HG02798 (cell line): ENCODE results near the gene PXK.

Source experiments
- ATAC-seq: cut with Tn5 transposase; IDR thresholded peaks from one replicate; pipeline ENCODE4 v1.9.1; 2021; ENCODE audit warnings: mild to moderate bottlenecking; ENCODE audit not compliant: unreplicated experiment, poor library complexity

Gene PXK

DNA sequence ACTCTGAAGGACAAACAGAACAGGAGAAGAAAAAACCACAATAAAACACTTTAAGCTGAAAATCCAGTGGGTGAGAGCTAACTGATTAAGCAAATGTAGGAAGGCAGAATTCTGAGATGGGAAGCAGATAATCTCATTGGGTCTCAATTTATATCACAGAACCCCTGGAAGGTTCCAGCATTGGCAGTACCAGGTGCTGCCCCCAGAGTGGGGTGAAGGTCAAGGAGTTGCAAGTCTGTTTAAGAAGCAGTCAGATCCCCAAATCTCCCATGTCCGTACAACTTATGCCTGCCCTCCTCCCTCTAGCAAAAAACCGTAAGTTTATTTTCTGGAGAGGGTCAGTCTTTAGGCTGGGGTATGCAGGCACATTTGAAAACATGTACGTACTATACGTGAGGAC lies 45.1 kb downstream of the PXK start:
- no peak for ATAC-seq

DNA sequence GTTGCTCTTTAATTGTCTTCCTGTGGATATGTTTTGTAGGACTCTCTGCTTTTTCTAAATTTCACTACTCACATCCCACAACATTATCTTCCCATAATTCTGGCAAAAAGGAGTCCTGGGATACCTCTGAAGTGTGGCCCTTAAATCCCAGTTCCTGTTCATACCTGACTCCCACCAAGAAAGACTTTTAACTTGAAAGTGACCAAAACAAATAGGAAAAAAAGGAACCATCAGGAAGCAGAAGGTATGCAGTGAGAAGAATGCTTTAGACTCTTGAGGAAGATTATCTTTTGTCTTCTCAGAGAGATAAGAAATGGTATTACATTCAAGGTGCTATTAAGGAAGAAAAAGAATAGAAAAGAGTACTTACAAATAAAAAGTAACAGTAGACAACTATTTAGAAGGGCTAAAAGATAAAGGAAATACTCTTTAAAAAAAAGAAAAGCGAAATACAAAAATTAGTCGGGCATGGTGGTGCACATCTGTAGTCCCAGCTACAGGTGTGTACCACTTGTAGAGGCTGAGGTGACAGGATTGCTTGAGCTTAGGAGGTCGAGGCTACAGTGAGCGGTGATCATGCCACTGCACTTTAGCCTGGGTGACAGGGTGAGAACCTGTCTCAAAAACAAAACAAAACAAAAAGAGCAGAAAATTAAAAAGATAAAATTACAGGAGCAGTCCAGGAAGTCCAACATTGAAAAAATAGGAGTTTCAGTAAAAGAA lies 46.8 kb downstream of the PXK start:
- ATAC-seq = no peak

DNA sequence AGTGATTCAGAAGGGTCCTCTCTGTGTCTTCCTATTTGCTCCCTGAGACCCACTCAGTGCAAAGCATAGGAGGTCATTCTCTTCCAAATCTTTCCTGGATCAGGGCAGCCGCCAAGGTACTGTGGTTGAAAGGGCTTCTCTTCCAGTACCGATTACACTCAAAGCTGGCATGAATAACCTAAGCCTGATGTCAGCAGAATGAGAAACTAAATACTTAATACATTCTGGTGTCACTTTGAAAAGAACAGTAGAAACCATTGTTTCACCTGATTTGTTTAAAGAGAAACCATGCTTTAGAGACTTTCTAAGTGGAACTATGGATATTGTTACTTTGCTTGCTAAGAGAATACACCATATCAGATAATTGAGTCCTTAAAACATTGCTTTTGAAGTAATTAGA lies 50.8 kb downstream of the PXK start:
- ATAC-seq = no peak

DNA sequence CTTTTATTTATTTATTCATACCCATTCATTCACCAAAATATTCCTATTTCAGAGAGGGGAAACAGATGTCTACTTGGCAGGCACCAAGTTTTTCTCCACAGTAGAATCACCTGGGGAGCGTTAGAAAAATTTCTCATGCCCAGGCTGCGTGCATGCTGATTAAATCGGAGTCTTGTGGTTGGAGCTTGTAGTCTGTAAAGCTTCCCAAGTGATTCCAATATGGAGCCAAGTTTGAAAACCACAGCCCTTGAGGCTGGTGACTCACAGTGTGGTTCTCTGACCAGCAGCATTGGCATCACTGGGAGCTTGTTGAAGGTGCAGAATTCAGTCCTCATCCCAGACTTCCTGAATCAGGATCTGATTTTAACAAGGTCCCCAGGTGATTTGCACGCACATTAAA lies 51.2 kb downstream of the PXK start:
- no peak for ATAC-seq

DNA sequence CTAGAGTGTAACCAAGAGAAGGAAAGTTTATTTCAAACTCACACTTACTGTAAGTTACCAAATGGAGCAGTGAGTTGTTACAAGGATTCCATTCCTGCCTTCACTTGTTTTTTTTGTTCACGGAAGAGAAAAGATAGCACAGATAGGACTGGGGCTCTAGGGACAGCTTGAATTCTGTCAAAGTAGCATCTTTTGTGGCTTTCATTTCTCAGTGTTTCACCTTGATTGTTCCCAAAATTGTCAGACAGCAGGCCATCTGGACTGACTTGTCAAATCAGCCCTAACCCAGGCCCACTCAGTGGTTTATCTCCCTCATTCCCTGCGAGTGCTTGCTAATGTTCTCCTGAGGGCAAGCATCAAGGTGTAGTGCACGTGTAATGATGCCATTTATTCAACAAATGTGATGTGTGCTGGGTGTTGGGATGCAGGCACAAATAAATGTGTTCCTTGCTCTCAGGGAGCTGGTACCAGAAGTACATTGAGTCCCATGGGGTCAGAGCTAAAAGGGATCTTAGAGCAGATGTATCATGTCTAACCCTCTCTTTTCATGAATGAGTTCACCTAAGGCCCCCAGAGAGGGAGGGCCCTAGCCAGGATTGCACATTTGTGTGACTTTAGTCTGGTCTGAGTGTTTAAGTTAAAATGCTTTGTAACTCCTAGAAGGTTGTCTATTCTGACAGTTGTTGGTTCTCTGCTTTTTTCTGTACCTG lies 51.8 kb downstream of the PXK start:
- ATAC-seq = no peak

DNA sequence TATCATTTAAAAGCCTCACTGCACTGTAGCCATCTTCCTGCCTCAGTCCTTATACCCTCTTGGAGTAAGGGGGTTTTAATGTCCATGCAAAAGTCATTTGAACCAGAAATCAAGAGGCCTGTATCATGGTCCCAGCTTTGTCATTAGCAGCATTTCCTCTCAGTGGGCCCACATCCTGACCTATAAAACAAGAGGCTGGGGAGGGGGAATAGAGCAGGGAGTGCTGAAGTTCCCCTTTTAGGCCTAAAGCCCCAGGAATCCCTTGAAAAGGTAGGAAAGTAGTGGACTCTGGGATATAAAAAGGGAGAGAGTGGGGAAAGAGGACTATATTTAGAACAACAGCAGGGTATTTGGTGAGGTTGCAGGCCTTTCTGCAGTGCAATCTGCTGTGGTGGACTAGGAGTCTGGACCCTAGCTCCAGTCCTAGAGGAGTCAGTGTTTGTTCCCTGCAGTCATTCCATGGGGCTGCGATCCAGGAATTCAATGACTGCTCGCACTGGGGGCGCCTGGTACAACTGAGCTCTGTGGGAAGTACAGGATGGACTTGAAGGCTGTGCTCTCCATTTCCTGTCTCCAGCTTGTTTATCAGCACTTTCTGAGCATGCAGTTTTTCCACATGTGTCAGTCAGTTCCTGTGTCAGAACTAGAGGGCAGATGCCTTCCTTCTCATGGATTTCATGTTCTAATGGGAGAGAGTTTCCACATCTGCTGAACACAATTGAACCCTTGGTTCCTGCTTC lies 54.1 kb downstream of the PXK start:
- no peak for ATAC-seq

DNA sequence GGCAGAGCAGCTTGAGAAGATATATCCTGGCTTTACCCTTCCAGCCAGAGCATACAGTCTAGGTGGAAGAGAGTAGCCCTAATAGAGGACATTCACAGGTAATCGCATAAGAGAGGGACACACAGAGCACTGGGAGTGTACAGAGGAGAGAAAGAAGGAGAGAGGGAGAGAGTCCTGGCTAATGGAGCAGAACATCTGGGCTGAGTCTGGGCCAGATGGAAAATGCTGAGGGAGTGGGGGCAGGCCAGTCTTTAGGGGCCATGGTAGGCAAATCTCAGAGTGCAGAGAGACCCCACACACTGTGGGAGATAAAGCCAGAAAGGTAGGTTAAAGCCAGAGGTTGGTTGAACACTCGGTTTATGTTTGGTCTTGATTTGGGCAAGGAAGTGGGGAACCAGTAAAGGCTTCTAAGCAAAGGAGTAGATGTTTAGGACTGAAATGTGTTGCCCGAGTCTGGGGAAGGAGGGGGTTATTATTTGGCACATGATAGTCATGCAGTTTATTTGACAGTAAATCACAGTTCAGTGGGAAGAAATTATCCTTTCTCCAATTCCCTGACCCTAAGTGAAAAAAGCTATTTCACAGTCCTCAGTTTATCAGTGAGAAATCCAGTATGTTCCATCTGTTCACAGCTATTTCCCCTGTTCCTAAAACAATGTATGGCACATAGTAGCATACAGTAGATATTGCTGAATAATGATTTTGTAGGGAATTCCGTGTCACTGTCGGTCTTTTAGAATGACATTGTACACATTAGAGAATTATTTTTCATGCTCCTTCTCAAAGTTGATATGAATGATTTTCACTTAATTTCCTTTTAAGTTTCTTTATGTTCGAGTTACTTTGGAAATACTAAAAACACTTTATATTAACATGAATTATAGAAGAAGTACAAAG lies 55.2 kb downstream of the PXK start:
- no peak for ATAC-seq

DNA sequence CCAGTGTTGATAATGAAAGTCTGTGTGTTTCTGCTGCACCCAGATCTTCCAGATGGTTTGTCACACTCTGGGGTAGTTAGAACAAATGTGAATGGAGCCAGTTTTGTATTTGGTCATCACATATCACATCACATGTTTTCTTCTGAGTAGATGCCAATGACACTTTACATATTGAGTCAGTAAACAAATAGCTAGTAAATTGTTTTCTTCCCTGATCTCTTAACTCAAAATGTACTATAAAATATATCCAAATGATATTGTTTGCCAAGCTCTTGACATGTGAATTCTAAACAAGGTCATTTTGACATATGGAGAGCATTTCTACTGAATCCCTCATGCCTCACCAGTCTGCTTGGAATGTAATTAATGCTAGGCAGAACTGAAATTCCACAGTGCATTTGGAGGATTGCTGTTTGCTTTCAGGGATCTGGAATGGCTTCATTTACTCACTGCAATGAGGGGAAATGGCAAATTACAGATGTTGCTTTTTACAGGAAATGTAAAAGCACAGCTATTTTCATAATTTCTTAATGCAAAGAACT lies 55.9 kb downstream of the PXK start:
- ATAC-seq = no peak

DNA sequence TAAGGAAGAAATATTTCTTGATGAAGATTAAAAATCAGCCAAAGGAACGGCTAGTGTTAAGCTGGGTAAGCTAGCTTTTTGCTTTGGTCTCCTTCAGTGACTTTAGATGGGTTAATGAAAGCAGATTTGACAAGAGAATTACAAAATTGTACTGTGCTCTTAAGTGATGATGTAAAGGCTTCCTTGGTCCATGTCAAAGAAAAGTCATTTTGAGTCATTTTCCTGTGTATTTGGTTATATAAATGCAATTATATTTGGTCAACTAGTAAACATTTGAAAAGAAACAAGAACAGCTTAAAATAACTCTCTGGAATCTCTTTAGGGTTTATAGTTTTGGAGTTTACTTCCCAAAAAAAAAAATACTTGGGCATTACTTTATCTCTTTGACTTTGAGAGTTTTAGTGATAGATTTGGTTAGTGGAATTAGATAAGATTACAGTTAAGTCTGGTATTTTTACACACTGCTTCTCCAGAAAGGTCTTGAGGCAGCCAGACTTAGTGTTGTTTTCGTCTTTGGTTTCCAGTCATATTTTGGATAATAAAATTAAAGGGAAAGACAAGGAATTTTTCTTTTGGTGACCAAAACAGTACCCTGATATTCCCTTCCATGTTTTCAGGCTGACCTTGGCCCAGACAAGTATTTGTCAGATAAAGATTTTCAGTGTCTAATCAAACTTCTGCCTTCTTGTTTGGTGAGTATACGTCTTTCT lies 58.6 kb downstream of the PXK start:
- ATAC-seq = no peak

DNA sequence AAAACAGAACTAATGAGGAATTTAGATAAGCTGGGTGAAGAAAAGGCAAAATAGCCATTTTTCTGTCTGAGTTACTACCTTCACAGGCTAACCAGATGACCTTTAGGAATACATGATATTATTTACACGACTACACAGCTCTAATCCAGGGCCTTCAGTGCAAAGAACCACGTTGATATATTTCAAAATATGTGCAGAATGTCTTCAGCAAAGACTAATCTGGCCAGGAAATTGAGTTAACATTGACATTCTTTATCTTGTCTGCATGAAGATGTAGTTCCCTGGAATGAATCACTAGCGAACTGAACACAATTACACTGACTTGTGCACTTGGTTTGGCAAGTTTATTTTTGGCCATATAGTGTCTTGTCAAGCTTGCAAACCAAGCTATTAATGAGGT lies 59.5 kb downstream of the PXK start:
- no peak for ATAC-seq

DNA sequence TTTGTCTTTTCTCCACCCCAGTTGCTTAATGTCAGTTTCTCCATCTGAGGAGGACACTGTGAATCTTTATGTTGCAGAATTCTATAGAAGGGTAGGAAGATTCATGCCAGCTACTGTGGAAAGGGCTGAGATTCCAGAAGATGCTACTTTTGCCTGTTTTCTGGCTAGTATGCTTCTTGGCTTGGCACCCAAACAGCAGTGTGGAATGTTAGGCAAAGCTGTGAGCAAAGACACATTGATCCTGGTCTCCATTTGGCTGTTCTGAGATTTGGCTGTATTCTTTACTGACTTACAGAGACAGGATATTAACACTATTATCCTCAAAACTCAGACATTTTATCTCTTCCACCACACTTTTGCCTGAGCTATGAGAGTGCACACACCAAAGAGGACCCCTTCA lies 61.6 kb downstream of the PXK start:
- ATAC-seq = no peak

DNA sequence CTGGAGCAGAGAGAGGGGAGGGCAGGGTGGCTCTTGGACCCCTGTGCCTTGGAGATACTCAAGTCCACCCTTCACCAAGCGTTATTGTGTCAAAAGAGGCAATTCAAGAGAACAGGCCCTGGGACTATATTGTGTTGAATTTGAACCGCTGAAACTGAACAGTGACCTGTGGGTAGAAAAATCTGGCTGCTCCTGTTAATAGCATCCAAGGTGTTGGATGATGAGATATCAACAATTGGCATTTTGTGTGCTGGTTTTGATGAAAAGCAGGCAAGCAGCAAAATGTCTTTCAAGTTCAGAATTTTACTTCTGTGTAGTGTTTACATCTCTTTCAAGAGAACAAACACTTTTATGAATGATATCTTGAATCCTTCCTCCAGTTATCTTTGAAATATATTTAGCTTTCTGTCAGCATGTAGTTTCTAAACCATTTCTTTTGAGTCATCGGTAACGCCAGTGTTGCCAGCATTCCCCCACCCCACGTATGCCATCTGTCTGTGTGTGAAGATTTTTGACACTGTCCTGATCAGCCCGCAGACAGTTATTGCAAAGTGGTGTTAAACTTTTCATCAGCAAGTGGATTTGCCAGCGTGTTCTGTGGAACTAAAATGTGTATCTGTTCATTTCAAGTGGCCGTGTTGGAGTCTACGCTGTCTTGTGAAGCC lies 66.1 kb downstream of the PXK start:
- no peak for ATAC-seq

DNA sequence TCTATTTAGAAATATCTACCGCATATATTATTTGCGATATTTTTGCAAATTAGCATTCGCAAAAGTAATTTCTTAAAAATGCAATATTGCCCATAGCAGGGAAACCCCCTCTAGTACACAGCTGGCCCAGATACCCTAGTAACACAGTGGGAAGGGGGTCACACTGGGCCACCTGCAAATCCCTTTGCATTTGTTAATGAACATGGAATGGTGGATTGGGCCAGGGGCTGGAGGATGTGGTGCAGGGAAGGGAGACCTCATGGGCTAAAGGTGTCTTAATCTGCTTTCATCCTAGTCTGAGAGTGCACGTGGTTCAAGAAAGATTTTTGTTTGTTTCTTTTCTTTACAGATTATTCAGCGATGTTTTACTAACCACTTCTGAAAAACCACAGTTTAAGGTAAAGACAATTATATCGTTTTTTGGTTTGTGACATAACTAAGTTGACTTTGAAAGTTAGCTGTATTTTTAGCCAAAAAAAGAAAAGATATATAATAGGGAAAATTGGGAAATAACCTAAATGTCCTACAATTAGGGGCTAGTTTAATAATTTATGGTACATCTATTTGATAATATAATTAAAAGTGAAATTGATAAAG lies 70.9 kb downstream of the PXK start:
- ATAC-seq = no peak

DNA sequence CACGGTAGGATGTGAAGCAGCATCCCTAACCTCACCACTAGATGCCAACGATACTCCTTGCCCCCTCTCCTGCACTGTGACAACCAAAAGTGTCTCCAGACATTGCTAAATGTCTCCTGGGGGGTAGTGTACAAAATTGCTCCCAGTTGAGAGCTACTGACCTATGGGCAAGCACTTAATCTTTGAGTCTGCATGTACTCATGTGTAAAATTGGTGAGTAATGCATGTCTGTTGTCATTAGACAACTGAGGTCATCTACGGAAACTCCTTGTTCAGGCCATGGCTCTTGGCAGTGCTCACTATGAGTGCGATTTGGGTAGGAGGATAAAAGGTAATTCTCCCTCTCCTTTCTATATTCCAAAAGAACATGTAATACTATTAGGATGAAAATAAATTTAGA lies 71.7 kb downstream of the PXK start:
- no peak for ATAC-seq

DNA sequence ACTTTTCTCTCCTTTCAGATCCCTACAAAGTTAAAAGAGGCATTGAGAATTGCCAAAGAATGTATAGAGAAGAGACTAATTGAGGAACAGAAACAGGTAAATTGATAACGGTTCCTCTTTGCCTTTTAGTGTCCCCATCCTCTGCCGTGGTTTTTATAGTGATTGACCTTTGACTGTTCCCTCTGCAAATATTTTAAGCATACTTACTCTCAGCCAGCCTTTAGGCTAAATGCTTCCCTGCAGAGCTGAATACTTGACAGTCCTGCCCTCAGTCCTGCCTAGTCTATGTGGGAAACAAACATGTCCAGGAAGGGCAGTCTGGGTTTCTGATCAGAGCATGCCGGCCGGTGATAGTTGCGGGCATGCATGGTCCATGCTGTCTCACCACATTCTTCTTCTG lies 76.2 kb downstream of the PXK start:
- no peak for ATAC-seq

DNA sequence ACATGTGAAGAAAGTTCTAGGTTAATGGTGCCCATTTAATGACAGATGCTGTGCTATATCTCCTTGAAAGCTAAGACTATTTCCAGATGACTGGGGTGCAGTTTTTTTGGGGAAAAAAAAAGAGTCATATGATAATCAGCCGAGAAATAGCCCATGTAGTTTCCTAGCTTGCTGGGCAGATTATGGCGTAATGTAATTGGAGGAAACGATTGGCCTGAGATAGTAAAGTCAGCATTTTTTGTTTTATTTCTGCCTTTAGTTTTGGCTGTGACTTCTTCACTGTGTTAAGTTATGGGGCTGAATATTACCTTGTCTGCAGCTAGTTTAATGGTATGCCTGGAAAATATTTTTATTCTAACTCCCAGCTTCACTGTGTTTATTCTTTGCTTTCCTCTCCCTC lies 77.0 kb downstream of the PXK start:
- no peak for ATAC-seq

DNA sequence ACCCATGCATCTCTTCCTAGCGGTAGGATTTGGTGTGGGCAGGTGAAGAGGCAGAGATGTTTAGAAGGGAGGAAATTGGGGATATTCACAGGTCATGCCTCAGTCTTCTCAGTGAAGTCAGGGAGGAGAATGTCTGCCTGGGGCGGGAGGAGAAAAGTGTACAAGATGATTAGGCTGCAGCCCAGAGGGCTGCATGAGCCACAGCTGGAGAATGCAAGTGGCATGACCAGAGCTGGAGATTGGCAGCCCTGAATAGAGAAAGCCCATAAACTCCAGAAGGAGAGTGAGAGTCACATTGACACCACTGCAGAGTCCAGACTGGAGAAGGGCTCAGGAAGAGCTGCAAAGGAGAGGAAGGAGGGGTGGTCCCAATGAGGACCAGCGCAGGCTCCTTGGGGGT lies 78.3 kb downstream of the PXK start:
- no peak for ATAC-seq

DNA sequence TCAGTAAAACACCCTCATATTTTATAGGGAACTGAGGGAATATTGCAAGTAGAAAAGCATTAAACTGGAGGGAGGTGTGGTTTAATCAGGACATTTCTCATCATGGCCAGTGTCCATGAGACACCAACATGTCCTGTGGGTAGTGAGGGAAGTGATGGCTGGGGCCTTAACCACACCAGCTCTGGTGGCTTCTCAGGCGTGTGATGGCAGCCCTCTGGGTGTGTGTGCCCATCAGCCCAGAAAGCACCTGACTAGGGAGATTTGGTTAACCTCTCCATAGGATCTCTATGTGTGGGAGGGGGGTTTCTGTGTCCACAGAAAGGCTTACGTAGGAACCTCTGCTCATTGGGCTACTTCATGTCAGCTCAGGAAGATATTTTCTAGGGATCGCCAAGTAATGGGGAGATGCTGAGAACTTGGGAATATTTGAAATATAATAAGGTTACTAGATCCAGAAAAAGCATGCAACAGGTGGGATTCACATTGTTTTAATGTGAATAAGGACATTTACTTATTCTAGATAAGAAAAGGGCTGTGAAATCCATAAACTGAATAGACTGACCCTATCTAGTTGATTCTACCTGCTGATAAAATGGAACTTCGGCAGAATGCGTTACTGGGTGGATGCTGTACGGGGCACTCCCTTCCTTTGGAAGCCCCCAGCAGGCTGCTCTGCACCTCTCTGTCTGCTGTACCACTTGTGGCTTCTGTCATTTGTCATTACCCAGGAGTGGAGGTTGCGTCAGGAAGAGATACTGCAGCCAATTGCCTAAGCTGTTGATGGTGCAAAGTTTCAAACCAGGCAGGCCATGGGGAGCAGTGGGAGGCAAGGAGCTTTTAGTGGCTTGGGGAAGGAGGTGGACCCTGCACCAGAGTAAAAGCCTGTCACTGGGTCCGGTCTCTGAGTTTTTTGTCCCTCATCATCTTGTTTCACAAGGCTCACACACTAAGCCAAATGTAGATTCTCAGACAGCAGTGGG lies 79.4 kb downstream of the PXK start:
- ATAC-seq = no peak
